Measurements from ENCODE around the gene SLTM.
"Not testable (repeated sequence)": the region's sequence is repeated elsewhere in the genome, so short reads cannot be mapped to it uniquely, and the experiment has no call there.

The SLTM gene

GRCh38 chr15:58919232-58919631 is 14.2 kb downstream of the SLTM start:
- no peak overlapping the region for H3K4me3 ChIP-seq (ENCODE audit: low read depth, low read length)
- no peak for DNase-seq (ENCODE audit: low read depth)
- TF ChIP-seq CTCF (IDR thresholded peaks at IDR 0.05; ENCODE audit: control insufficient read depth, extremely low read depth, insufficient read depth): no peak

- H3K4me3 ChIP-seq (ENCODE audit: low read depth, low read length): no peak overlapping the region
- no peak for TF ChIP-seq CTCF (IDR thresholded peaks at IDR 0.05; ENCODE audit: control insufficient read depth, extremely low read depth, insufficient read depth)
- DNase-seq (ENCODE audit: low read depth): no peak
These were observed 15.2 kb downstream of the SLTM start for GRCh38 chr15:58918239-58918638.

- H3K4me3 ChIP-seq (ENCODE audit: low read depth, low read length); DNase-seq (ENCODE audit: low read depth): not testable (repeated sequence)
These were observed 15.8 kb downstream of the SLTM start for GRCh38 chr15:58917613-58918129.

GRCh38 chr15:58916962-58917361 is 16.5 kb downstream of the SLTM start:
- TF ChIP-seq CTCF (IDR thresholded peaks at IDR 0.05; ENCODE audit: control insufficient read depth, extremely low read depth, insufficient read depth): no peak
- DNase-seq (ENCODE audit: low read depth): no peak
- H3K4me3 ChIP-seq (ENCODE audit: low read depth, low read length): no peak overlapping the region

GRCh38 chr15:58910456-58910855 is 23.0 kb downstream of the SLTM start:
- DNase-seq (ENCODE audit: low read depth): no peak
- H3K4me3 ChIP-seq (ENCODE audit: low read depth, low read length): no peak overlapping the region
- no peak for TF ChIP-seq CTCF (IDR thresholded peaks at IDR 0.05; ENCODE audit: control insufficient read depth, extremely low read depth, insufficient read depth)

GRCh38 chr15:58909616-58910015 is 23.9 kb downstream of the SLTM start:
- TF ChIP-seq CTCF (IDR thresholded peaks at IDR 0.05; ENCODE audit: control insufficient read depth, extremely low read depth, insufficient read depth): no peak
- DNase-seq (ENCODE audit: low read depth): no peak
- no peak overlapping the region for H3K4me3 ChIP-seq (ENCODE audit: low read depth, low read length)

- TF ChIP-seq CTCF (IDR thresholded peaks at IDR 0.05; ENCODE audit: control insufficient read depth, extremely low read depth, insufficient read depth): no peak
These were observed 24.7 kb downstream of the SLTM start for GRCh38 chr15:58908550-58909309.

More at GRCh38 chr15:58908550-58909309, 24.7 kb downstream of the SLTM start:
- H3K4me3 ChIP-seq (ENCODE audit: low read depth, low read length): no peak overlapping the region
- no peak for DNase-seq (ENCODE audit: low read depth)

Data from LNCaP clone FGC (cell line).